Breast epithelium (tissue), 3 donors: Measurements from ENCODE around the gene POLN.

ENCODE experiments used
- CTCF ChIP-seq, 3 donors: fragments of 450-650 bp; IDR thresholded peaks; one replicate each; pipeline ENCODE4 v1.5.1; 2016 to 2017; ENCODE audit warnings: antibody characterized with exemption in 3 of 3, mild to moderate bottlenecking in 3 of 3, moderate library complexity in 3 of 3
- POLR2A ChIP-seq: fragments of 450-650 bp; IDR thresholded peaks from one replicate; pipeline ENCODE4 v1.6.1; 2016; ENCODE audit warnings: antibody characterized with exemption, mild to moderate bottlenecking, moderate library complexity
- POLR2AphosphoS5 ChIP-seq, 3 donors: sonication (generic); formaldehyde crosslinking; IDR thresholded peaks; one replicate each; pipeline ENCODE4 v1.6.1; 2017; ENCODE audit warnings: antibody characterized with exemption in 3 of 3

- TF ChIP-seq CTCF (IDR thresholded peaks at IDR 0.05): no peak
- TF ChIP-seq POLR2AphosphoS5 (IDR thresholded peaks at IDR 0.05): no peak
- TF ChIP-seq POLR2A: no peak
Observed at GRCh38 chr4:2060611-2061185, 181.2 kb downstream of the POLN start.
